Activated gamma-delta T cell treated with Interleukin-2 at 50 U/mL for 16 hours (primary cell): Measurements from ENCODE around the gene FBXW11.
"Not testable (repeated sequence)": the region's sequence is repeated elsewhere in the genome, so short reads cannot be mapped to it uniquely, and the experiment has no call there.

Experiments used
- DNase-seq: peaks from one replicate; pipeline ENCODE4 v3.0.0-alpha.2; 2020

Gene FBXW11

DNA sequence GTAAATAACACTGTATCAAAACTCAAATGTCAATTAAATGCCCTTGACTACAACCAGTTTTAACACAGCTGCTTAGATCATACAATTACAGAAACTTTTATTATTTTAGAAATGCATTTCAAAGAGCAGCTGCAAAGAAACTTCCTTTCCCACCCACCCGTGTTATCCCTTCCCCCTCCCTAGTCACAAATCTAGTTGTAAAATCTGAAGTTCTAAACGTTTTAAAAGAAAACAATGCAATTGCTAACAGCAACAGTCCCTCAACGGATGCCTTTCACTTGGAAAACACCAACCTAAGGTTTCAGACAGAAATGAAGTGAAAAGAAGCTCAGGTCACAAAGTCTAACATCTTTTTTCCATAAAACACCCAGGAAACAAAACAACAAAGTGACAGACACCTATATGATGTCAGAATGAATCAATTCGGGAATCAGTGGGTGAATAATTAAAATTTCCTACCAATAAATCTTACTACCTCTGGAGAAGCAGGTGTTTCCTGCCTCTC, 100.3 kb downstream of the FBXW11 start:
- DNase-seq: no peak

GRCh38 chr5:171904886-171905285, 101.6 kb downstream of the FBXW11 start:
- no peak for DNase-seq

- DNase-seq: no peak
These were observed 104.7 kb downstream of the FBXW11 start for GRCh38 chr5:171901764-171902163.

- DNase-seq: no peak
These were observed 106.6 kb downstream of the FBXW11 start for GRCh38 chr5:171899792-171900191.

- no peak for DNase-seq
These were observed 107.6 kb downstream of the FBXW11 start for GRCh38 chr5:171898879-171899278.

- DNase-seq: no peak
These were observed 108.1 kb downstream of the FBXW11 start for GRCh38 chr5:171898386-171898785.

- DNase-seq: no peak
These were observed 109.2 kb downstream of the FBXW11 start for GRCh38 chr5:171897231-171897630.

- no peak for DNase-seq
These were observed 111.4 kb downstream of the FBXW11 start for GRCh38 chr5:171895081-171895480.

- DNase-seq: no peak
These were observed 113.0 kb downstream of the FBXW11 start for GRCh38 chr5:171893290-171893886.

GRCh38 chr5:171891595-171891994, 114.8 kb downstream of the FBXW11 start:
- DNase-seq: no peak

DNA sequence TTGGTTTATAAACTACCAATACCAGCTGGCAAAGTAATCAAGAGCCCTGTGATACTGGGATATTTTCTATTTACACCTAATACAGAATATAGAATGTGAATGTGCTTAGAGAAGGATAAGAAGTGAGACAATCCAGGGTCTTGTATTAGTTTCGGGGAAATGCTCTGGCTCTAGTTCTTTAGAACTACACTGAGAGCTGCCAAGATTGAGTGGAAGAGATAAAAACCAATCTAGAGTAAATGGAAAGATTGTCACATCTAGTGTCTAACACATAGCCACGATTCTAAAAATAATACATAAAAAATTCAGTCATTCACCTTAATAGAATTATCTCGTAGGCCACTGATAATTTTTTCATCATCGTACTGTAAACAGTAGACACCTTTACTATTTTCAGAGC, 115.3 kb downstream of the FBXW11 start:
- DNase-seq: no peak

DNA sequence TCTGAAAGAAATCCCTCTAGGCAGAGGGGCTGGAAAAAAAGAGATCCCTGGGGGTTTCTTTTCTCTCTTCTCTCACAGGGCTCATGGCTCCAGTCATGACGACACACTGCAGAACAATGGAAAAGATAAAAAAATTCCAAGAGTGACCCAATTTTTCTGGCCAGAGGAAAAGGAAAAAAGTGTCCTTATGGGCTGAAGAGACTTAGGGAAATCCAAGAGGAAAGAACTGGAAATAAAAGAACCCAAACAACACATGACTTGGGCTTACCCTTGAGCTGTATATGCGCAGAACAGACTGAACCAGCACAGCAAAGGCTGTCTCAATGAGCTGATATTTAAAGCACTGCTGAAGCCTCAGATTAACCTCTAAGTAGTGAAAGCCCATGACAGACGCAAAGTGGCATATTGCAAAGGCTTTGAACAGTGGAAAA, 118.4 kb downstream of the FBXW11 start:
- DNase-seq: no peak

DNA sequence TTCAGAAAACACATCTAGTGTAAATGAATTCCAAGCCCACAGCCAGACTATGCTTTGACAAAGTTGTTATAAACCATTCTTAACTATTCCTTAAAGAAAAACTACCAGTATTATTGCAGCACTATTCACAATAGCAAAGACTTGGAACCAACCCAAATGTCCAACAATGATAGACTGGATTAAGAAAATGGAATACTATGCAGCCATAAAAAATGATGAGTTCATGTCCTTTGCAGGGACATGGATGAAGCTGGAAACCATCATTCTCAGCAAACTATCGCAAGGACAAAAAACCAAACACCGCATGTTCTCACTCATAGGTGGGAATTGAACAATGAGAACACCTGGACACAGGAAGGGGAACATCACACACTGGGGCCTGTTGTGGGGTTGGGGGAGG, 120.4 kb downstream of the FBXW11 start:
- DNase-seq: not testable (repeated sequence)

DNA sequence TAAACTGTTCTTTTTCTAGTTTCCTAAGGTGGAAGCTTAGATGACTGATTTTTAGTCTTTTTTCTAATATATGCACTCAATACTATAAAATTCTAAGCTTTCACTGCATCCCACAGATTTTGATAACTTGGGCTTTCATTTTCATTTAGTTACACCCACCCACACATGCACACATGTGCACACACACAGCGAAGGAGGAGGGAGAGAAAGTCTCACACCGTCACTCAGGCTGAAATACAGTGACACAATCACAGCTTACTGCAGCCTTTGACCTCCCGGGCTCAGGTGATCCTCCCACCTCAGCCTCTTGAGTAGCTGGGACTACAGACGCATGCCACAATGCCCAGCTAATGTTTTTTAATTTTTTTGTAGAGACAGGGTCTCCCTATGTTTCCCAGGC, 124.3 kb downstream of the FBXW11 start:
- DNase-seq: no peak

GRCh38 chr5:171874234-171874633, 132.2 kb downstream of the FBXW11 start:
- no peak for DNase-seq

GRCh38 chr5:171872666-171873065, 133.8 kb downstream of the FBXW11 start:
- no peak for DNase-seq

- no peak for DNase-seq
These were observed 134.7 kb downstream of the FBXW11 start for GRCh38 chr5:171871711-171872110.

GRCh38 chr5:171869956-171870355, 136.5 kb downstream of the FBXW11 start:
- no peak for DNase-seq

DNA sequence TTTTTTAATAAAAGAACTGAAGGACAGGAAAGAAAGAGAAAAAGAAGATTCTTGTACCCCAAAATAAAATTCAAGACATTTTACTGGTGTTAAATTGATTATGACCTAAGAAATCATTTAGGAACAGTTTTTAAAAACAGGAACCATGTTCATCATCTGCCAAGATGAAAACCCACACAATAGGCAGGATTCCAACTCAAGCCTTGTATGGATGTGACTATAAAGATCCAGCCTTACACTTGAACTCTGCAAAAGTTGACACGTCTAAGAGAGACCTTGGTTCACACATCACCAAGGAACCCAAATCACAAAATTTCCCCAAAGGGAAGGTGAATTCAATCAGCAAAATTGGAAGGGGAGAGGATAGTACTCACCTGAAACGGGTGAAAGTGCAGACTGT, 138.2 kb downstream of the FBXW11 start:
- no peak for DNase-seq

- no peak for DNase-seq
These were observed 138.7 kb downstream of the FBXW11 start for GRCh38 chr5:171867786-171868185.

GRCh38 chr5:171865471-171865870, 141.0 kb downstream of the FBXW11 start:
- no peak for DNase-seq

- DNase-seq: no peak
These were observed 142.5 kb downstream of the FBXW11 start for GRCh38 chr5:171863935-171864334.

GRCh38 chr5:171862624-171863023, 143.8 kb downstream of the FBXW11 start:
- DNase-seq: no peak

DNA sequence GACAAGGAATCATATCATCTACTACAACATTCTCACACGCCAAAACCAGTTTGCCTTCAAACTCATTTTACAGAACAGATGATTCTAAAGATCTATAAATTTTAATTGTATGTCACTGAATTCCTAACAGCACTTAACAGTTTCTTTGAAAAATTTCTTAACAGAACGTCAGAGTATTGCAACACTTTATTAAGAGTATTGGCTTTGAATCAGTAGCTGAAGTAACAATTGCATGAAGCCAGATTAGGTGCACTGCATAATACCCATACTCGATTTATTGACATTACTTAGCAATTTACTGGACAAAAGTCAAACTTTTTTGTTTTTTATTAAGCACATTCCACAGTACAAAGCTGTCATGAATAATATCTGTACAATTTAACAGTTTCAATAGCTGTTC, 145.1 kb downstream of the FBXW11 start:
- no peak for DNase-seq

- DNase-seq: no peak
These were observed 148.1 kb downstream of the FBXW11 start for GRCh38 chr5:171858303-171858702.
